IPS-15b (cell line): ENCODE data around the gene DMGDH.

Source experiments
- H3K27me3 ChIP-seq: one replicate; pipeline ENCODE4 v1.6.1; 2013; ENCODE audit warnings: low read length; ENCODE audit not compliant: control insufficient read depth, insufficient read depth
- H3K36me3 ChIP-seq: one replicate; pipeline ENCODE4 v1.6.1; 2013; ENCODE audit warnings: low read length; ENCODE audit not compliant: control insufficient read depth, insufficient read depth
- H3K4me1 ChIP-seq: one replicate; pipeline ENCODE4 v1.6.1; 2013; ENCODE audit warnings: mild to moderate bottlenecking, low read length; ENCODE audit not compliant: control insufficient read depth, insufficient read depth
- H3K4me3 ChIP-seq: one replicate; pipeline ENCODE4 v1.5.1; 2013; ENCODE audit warnings: low read depth, low read length
- H3K9ac ChIP-seq: one replicate; pipeline ENCODE4 v1.6.1; 2013; ENCODE audit warnings: low read depth, mild to moderate bottlenecking, low read length
- H3K9me3 ChIP-seq: one replicate; pipeline ENCODE4 v1.6.1; 2013; ENCODE audit warnings: mild to moderate bottlenecking, low read length; ENCODE audit not compliant: control insufficient read depth, insufficient read depth

DMGDH gene

DNA sequence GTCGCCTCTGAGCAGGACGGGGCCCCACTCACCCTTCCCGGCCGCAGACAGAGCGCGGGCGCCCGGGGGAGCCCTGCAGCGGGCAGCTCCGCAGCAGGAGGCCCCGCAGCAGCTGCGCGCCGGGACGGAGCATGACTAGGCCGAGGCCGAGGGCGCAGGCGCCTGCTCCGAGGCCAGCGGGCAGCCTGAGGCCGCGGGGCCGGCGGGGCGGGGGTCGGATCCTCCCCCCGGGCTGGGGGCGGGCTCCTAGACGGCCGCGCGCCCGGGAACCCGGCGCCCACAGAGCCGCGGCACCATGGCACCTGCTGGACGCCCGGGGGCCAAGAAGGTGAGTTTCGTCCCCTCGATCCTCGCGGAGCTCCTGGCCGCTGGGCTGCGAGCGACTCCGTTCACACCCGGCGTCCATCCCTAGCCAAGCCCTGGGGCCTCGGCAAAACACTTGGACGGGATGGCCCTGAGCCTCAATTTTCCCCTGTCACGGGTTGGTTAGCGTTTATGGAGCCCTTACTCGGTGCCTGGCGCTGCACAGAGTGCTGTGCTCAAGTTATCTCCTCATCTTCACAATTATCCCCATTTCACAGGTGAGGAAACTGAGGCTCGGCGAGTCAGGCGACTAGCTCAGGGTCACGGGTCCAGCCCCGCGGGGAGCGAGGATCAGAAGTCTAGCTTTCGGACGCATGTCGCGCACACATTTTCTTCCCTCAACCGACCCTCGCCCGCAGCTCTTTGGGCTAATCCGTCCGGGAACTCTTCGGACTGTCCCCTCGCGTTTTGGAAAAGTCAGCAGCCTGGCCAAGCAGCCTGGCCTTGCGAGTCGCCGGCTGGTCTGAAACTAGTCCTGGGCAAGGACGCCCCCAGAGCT, at the start of gene DMGDH, which contains the start of gene BHMT2:
Gene DMGDH, minus strand, starts transcription at position 187 of the 862 bp plus-strand sequence. Its CDS starts 54 bp downstream, at position 133.
Gene BHMT2, plus strand, starts transcription at position 280 of the 862 bp plus-strand sequence. Its CDS starts 16 bp downstream, at position 296.
- peak within 1 kb of the TSS; percentile 12 for H3K4me3 ChIP-seq
- H3K9ac ChIP-seq, result no peak within 1 kb of the TSS
- H3K36me3 ChIP-seq, result no peaks in the 10 kb centered on the region
- no peaks in the 10 kb centered on the region for H3K4me1 ChIP-seq
- no peaks in the 10 kb centered on the region for H3K27me3 ChIP-seq
- H3K9me3 ChIP-seq, result no peaks in the 10 kb centered on the region

DNA sequence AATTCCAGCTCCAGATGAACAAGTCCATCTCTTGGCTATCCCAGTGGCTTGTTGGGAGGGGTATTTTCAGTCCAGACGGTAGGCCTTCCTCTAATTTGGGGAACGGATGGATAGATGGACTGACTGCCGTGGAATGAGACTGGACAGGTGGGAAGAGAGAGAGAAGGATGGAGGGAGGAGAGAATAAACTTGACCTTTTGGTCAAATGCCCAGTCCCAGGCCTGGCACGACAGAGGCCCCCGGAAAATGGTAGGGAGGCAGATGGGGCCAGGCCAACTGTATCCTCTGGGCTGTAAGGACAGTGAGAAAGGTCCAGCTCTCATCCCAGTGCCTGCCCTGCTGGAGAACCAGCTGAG, 43.2 kb upstream of the DMGDH start:
- Histone ChIP-seq H3K4me3 (peak overlapping the region; percentile 80), H3K9ac (no peak overlapping the region), H3K36me3 (no peaks in the 10 kb centered on the region), H3K27me3 (peaks cover 41% of the 10 kb centered on the region), H3K9me3 (no peaks in the 10 kb centered on the region), H3K4me1 (no peaks in the 10 kb centered on the region)

DNA sequence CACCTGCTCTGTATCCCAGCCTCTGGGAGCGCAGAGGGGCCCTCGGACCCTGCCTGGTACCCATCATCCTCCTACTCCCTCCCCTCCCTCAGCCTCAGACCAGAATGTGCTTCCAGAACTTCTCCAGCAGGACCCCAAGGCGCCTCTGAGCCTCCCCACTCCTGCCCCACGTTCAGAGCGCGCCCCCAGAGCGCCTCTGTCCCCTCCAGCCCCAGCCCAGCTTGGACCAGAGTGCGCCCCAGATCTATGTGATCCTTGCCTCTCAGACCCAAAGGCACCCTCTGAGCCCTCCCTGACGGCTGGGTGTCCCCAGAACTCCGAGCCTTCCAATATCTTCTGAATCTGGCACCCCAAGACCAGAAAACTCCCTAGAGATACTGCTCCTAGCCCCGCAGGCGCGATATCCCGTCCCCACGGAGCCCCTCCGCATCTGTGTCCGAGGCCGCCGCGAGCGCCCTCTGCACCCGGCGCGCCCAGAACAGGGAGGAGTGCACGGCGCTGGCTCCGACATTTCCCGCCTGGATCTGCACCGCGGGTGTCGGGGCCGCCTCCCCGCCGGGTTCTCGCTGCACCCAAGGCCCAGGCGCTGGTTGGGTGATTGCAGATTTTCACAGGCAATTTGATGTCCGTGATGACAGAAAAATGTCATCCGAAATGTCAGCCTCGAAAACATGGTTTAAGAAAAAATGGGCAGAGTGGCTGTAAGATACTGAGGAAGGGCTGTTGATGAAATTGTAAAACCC, 42.7 kb upstream of the DMGDH start:
- Histone ChIP-seq H3K4me1 (no peaks in the 10 kb centered on the region), H3K9me3 (no peaks in the 10 kb centered on the region), H3K36me3 (no peaks in the 10 kb centered on the region), H3K9ac (peak overlapping the region; percentile 17), H3K27me3 (peaks cover 41% of the 10 kb centered on the region), H3K4me3 (peak overlapping the region; percentile 80)

DNA sequence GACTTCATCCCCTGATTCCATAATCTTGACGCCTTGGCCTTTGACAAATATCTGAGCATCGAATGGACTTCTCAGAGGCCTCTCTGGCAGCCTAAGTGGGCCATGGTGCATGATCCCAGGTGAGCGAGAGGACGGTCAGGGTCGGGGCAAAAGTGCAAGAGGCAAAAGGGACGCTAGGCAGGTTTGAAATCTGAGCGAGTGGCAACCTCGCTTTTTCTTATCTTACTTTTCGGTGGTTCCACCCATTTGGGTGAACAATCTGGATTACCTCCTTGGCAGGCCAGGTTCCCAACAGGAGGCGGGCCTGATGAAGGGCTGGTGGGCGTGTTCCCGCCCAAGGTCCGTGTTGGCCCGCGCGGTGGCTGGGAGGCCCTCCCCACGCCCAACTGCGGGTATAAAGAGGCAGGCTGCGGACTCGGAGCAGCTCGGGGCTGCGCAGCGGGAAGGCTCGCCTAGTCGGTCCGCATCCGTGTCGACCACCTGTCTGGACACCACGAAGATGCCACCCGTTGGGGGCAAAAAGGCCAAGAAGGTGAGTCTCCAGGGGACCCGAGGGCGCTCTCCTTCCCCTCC, 42.0 kb upstream of the DMGDH start, which contains the start of gene BHMT:
Gene BHMT, plus strand, starts transcription at position 423 of the 573 bp plus-strand sequence. Its CDS starts 77 bp downstream, at position 500.
- no peaks in the 10 kb centered on the region for H3K4me1 ChIP-seq
- H3K4me3 ChIP-seq, result peak within 1 kb of the TSS; percentile 80
- peaks cover 41% of the 10 kb centered on the region for H3K27me3 ChIP-seq
- H3K36me3 ChIP-seq, result no peaks in the 10 kb centered on the region
- peak within 1 kb of the TSS; percentile 17 for H3K9ac ChIP-seq
- no peaks in the 10 kb centered on the region for H3K9me3 ChIP-seq

DNA sequence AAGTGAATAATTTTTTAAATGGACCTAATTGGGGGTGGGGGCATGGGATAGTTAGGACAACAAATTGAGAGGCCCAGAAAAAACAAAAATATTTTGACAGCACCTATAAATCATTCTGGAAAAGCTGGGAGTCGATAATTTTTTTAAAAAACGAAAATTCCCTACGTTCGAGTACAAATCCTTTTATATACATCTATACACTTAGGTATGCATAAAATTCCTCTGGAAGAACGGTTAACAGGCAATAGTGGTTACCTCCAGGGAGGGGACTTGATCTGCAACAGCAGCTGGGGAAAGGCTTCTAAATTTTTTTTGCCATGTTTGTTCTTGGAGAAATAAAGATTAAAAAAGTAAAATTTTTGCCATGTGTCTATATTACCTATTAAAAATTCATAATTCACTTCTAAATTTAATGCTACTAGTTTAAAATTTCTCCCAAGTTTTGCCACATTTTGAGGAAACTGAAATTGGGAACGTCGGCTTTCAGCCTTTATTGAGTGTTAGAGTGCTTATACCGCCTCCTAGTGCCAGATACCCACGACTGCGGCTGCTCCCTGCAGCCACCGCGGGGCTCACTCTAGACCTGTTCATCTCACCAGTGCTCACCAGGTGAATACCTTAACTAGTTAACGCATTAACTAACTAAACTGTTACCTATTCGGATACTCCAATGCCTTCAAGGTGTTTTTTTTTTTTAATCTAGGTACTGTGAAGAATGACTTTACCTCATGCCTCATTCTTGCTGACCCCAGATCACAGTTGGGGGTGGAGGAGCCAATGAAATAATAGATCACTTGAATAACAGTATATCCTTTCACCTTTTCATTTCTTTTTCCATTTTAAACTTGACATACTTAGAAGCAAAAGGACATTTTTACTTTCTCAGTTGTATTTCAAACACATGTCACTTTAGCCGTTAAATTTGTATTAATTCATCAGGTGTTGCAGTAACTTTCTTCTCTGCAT, 40.3 kb upstream of the DMGDH start:
- no peaks in the 10 kb centered on the region for H3K36me3 ChIP-seq
- H3K27me3 ChIP-seq, result peaks cover 41% of the 10 kb centered on the region
- no peaks in the 10 kb centered on the region for H3K4me1 ChIP-seq
- no peak overlapping the region for H3K9ac ChIP-seq
- no peak overlapping the region for H3K4me3 ChIP-seq
- H3K9me3 ChIP-seq, result no peaks in the 10 kb centered on the region

DNA sequence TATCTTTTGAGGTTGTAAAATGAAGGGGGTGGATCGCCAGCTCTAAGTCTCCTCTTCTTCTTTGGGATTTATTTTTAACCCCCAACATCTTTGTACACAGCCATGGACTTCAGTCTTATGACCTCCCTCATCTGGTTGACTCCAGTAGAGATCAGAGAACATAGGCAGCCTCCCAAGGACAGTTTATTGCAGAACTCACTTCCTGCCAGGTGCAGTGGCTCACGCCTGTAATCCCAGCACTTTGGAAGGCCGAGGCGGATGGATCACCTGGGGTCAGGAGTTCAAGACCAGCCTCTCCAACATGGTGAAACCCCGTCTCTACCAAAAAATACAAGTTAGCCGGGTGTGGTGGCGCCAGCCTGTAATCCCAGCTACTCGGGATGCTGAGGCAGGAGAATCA, 39.3 kb upstream of the DMGDH start:
- no peaks in the 10 kb centered on the region for H3K9me3 ChIP-seq
- no peak overlapping the region for H3K4me3 ChIP-seq
- no peaks in the 10 kb centered on the region for H3K4me1 ChIP-seq
- peaks cover 35% of the 10 kb centered on the region for H3K27me3 ChIP-seq
- H3K9ac ChIP-seq, result no peak overlapping the region
- H3K36me3 ChIP-seq, result no peaks in the 10 kb centered on the region

DNA sequence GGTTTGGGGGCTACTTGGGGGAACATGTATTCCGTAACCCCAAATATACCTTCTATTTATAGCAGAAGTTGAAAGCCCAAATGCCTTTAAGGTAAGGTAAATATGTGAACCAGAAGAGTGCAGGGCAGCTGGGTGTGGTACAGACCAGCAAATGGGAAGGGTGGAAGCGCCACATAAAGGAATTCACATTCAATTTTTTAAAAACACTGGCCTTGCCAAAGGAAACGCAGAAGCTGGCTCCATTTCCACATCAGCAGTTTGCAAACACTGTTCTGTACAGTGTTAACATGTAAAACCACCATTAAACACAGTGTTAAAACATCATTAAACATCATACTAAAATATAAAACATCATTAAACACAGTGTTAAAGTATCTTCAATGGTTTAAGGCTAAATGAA, 38.6 kb upstream of the DMGDH start:
- H3K4me1 ChIP-seq, result no peaks in the 10 kb centered on the region
- H3K27me3 ChIP-seq, result peaks cover 28% of the 10 kb centered on the region
- no peaks in the 10 kb centered on the region for H3K9me3 ChIP-seq
- no peak overlapping the region for H3K9ac ChIP-seq
- no peak overlapping the region for H3K4me3 ChIP-seq
- H3K36me3 ChIP-seq, result no peaks in the 10 kb centered on the region

DNA sequence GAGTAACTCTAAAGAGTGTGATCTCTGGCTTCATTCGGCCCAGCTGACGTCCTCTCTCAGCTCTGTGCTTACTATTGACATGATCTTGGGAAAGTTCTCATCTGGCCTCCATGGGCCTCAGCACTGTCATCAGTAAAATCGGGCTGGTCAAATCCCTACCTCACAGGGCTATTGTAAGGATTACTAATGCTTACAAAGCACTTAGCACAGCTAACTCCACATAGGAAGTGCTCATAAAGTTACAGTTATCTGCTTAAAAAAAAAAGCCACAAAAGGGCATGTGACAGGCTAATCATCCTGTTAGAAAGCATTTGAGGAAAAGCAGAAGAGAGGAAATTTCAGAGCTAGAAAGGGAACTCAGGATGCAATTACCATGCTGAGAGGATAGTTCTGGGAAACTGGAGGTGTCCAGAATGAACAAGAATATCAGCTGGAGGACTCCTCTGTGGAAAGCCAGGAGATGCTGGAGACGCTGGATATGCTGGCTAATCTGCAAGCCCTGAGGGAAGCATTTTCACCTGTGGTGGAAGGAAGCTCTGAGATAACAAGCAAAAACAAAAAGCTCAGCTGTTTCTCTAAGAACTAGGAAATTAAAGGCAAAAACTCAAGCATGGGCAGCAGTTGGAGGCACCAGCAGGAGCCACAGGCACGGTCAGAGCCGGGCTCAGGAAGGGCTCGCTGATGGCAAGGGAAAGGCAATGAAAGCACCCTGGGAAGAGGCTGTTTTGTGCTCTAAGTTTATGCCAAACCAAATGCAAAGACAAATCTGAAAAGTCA, 37.7 kb upstream of the DMGDH start:
- Histone ChIP-seq H3K4me1 (no peaks in the 10 kb centered on the region), H3K9ac (no peak overlapping the region), H3K9me3 (no peaks in the 10 kb centered on the region), H3K4me3 (no peak overlapping the region), H3K36me3 (no peaks in the 10 kb centered on the region), H3K27me3 (peaks cover 20% of the 10 kb centered on the region)

DNA sequence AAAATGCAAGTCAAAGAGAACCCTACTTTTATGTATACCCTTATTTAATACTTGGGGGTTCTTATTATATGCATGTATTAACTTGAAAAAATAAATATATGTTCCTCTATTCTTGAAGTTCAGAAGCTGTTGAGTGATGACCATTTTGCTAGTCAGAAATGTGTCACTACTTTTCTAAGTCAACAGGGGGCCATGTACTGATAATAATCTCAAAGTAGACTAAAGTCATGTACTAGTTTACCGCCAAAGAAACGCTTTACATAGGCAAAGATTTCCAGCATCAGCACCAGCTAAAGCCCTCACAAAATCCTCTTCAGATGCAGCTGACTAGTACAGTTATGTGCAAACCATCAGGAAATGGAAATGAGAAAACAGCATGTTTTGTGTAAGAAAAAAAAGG, 36.4 kb upstream of the DMGDH start:
- Histone ChIP-seq H3K4me1 (no peaks in the 10 kb centered on the region), H3K9ac (no peak overlapping the region), H3K27me3 (peaks cover 6% of the 10 kb centered on the region), H3K4me3 (no peak overlapping the region), H3K36me3 (no peaks in the 10 kb centered on the region), H3K9me3 (no peaks in the 10 kb centered on the region)

DNA sequence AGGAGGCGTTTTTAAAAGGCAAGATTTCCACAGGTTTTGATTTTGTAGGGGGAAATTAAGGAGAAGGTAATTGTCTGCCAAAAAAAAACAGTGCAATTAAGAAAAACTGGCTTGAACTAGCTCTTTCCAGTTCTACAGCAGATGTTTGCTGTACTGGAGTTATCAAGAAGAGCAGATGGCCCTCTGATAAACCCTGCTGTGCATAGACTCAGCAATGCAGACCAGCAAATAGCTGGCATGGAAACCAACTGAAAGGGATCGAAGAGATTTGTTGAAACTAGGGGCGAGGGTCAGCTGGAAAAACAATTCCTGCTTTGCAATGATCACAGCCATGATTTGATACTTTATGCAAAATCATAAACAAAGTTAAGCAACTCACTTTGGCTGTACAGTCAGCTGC, 24.3 kb upstream of the DMGDH start:
- Histone ChIP-seq H3K27me3 (no peaks in the 10 kb centered on the region), H3K36me3 (no peaks in the 10 kb centered on the region), H3K4me3 (no peak overlapping the region), H3K9ac (no peak overlapping the region), H3K9me3 (no peaks in the 10 kb centered on the region), H3K4me1 (no peaks in the 10 kb centered on the region)
